WERI-Rb-1 (cell line): ENCODE data around the gene KCNC3.
"Not testable (repeated sequence)": the region's sequence is repeated elsewhere in the genome, so short reads cannot be mapped to it uniquely, and the experiment has no call there.

ENCODE experiments used
- DNase-seq: peaks from one replicate; pipeline ENCODE4 v3.0.0-alpha.2; 2020
- H3K27ac ChIP-seq: fragments of 250-450 bp; sonication (Bioruptor Pico); 2 replicates; pipeline ENCODE4 v1.5.1; 2020; ENCODE audit warnings: mild to moderate bottlenecking, moderate library complexity
- H3K27me3 ChIP-seq: fragments of 250-450 bp; sonication (Bioruptor Pico); 2 replicates; pipeline ENCODE4 v1.5.1; 2021; ENCODE audit warnings: mild to moderate bottlenecking, low read depth, moderate library complexity; ENCODE audit not compliant: insufficient read depth, severe bottlenecking
- H3K36me3 ChIP-seq: fragments of 250-450 bp; sonication (Bioruptor Pico); 2 replicates; pipeline ENCODE4 v1.5.1; 2020; ENCODE audit warnings: mild to moderate bottlenecking, moderate library complexity
- H3K4me3 ChIP-seq: 2 replicates; pipeline ENCODE4 v1.5.1; 2011; ENCODE audit warnings: low read depth, mild to moderate bottlenecking, control low read depth, low read length
- H3K9me3 ChIP-seq: fragments of 250-450 bp; sonication (Bioruptor Pico); 2 replicates; pipeline ENCODE4 v1.5.1; 2021; ENCODE audit warnings: mild to moderate bottlenecking, moderate library complexity; ENCODE audit not compliant: severe bottlenecking
- CTCF ChIP-seq: IDR thresholded peaks from 2 replicates; pipeline ENCODE4 v1.5.1; 2011; ENCODE audit warnings: low read depth, mild to moderate bottlenecking, control low read depth, inconsistent platforms, low read length

KCNC3 gene

GRCh38 chr19:50357178-50358100 lies 28.3 kb upstream of the KCNC3 start:
- TF ChIP-seq CTCF: peak; percentile 71
- Histone ChIP-seq H3K27ac (peak overlapping the region; percentile 63), H3K27me3 (no peaks in the 10 kb centered on the region), H3K9me3 (no peaks in the 10 kb centered on the region), H3K36me3 (no peaks in the 10 kb centered on the region), H3K4me3 (peak overlapping the region; percentile 93)
- peak; percentile 75 for DNase-seq

DNA sequence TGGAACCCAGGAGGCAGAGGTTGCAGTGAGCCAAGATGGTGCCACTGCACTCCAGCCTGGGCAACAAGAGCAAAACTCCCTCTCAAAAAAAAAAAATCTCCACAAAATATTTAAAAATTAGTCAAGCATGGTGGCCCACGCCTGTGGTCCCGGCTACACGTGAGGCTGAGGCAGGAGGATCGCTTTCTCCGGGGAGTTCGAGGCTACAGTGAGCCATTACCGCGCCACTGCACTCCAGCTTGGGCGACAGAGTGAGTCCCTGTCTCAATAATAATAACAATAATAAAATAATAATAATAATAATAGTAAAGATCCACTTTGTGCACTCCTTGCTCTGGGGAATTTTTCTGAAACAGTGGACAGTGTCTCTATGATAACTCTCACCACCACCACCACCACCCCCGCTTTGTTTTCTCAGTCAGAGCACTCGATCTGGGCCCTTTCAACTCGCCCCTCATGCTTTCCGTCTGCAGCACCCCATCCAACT lies 27.6 kb upstream of the KCNC3 start:
- no peaks in the 10 kb centered on the region for H3K9me3 ChIP-seq
- H3K27ac ChIP-seq: no peak overlapping the region
- no peaks in the 10 kb centered on the region for H3K27me3 ChIP-seq
- H3K36me3 ChIP-seq: no peaks in the 10 kb centered on the region
- TF ChIP-seq CTCF: no peak
- H3K4me3 ChIP-seq: no peak overlapping the region; the same call in 1 of the 2 replicates
- no peak for DNase-seq

DNA sequence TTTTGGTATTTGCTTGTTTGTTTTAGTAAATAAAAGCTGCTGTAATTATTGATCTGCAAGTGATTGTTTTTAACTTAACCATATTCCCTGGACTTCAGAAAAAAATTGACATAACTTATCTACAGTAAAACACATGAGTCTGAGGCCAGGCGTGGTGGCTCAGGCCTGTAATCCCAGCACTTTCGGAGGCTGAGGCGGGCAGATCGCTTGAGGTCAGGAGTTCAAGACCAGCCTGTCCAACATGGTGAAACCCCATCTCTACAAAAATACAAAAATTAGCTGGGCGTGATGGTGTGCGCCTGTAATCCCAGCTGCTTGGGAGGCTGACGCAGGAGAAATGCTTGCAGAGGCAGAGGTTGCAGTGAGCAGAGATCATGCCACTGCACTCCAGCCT lies 24.3 kb upstream of the KCNC3 start:
- not testable (repeated sequence) for DNase-seq, H3K27ac ChIP-seq, H3K27me3 ChIP-seq, H3K9me3 ChIP-seq, H3K4me3 ChIP-seq, H3K36me3 ChIP-seq

GRCh38 chr19:50352242-50352641 lies 23.1 kb upstream of the KCNC3 start:
- TF ChIP-seq CTCF: no peak
- Histone ChIP-seq H3K27ac (no peak overlapping the region), H3K4me3 (no peak overlapping the region)

DNA sequence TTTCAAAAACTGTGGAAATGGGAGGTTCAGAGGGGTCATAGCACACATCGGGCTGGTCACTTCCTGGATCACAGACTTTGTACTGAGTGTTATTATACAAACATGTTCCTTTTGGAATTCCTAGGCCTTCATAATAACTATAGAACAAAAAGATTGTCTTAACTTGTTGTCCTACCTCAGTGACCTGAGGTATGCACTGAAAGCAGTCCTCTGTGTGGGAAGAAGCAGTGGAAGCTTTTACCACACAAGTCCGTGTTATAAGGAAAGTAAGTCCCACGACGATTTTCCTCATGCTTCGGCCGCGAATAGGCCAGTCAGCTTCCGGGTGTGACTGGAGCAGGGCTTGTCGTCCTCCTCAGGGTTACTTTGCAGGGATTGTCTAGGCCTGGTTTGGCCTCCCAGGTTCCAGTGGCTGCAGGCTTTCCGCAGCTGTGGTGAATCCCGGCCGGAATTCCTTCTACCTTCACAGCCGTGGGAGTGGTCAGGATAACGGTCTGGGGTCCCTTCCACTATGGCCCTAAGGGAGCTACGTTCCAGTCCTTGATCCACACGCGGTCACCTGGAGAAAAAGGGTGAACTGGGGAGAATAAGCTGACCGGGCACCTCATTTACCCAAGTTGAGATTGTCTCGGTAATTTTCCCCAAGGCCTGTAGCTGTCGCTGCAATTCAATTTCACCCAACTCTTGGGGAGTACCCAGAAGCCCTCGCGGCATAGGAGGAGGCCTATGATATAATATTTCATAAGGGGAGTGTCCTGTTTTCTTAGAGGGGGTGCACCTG lies 20.3 kb upstream of the KCNC3 start:
- no peaks in the 10 kb centered on the region for H3K27me3 ChIP-seq
- no peaks in the 10 kb centered on the region; the same call in 1 of the 2 replicates for H3K36me3 ChIP-seq
- DNase-seq: no peak
- H3K4me3 ChIP-seq: no peak overlapping the region
- H3K27ac ChIP-seq: no peak overlapping the region
- H3K9me3 ChIP-seq: no peaks in the 10 kb centered on the region
- TF ChIP-seq CTCF: no peak

More at GRCh38 chr19:50352242-50352641, 23.1 kb upstream of the KCNC3 start:
- no peak for DNase-seq
- Histone ChIP-seq H3K27me3 (no peaks in the 10 kb centered on the region), H3K9me3 (no peaks in the 10 kb centered on the region), H3K36me3 (no peaks in the 10 kb centered on the region)

DNA sequence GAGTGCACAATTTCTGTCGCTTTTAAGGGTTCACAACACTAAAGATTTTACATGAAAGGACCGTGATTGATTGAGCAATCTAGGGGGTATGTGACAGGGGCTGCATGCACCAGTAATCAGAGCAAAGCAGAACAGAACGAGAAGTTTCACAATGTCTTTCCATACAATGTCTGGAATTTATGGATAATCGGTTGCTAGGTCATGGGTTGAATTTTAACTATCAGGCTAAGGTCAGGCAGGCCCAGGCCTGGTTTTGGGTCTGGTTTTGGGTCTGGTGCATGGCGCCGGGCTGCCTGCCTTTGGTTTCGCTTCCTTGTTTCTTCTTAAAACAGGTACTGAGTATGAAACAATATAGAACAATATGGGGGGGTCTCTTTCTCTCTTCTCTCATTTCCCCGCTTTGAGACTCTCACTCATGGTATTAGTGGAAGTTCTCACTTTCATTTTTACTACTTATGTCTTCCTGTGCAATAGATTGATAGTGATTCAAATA lies 18.0 kb upstream of the KCNC3 start:
- not testable (repeated sequence) for H3K4me3 ChIP-seq, H3K27me3 ChIP-seq

More for the DNA sequence above, 18.0 kb upstream of the KCNC3 start:
- not testable (repeated sequence) for DNase-seq, H3K27ac ChIP-seq, H3K36me3 ChIP-seq, H3K9me3 ChIP-seq
